ELR (cell line): ENCODE results near the gene PRCC.
"Not testable (repeated sequence)": the region's sequence is repeated elsewhere in the genome, so short reads cannot be mapped to it uniquely, and the experiment has no call there.

ENCODE experiments used
- DNase-seq: peaks from one replicate; pipeline ENCODE4 v3.0.0-alpha.2; 2015; ENCODE audit warnings: low read depth

Gene PRCC

GRCh38 chr1:156760796-156761104 is 6.6 kb upstream of the PRCC start:
- DNase-seq, result no peak

- not testable (repeated sequence) for DNase-seq
These were observed 2.2 kb upstream of the PRCC start for GRCh38 chr1:156765136-156765535.

GRCh38 chr1:156765666-156766065 is 1.7 kb upstream of the PRCC start:
- DNase-seq, result no peak

GRCh38 chr1:156766298-156767100 is 836 bp upstream of the PRCC start:
- peak; percentile 24 for DNase-seq

- peak; percentile 51 for DNase-seq
These were observed 707 bp downstream of the PRCC start for GRCh38 chr1:156767879-156768604.

- no peak for DNase-seq
These were observed 1.4 kb downstream of the PRCC start for GRCh38 chr1:156768610-156769295.

GRCh38 chr1:156772222-156772621 is 4.9 kb downstream of the PRCC start:
- no peak for DNase-seq

GRCh38 chr1:156772728-156773497 is 5.6 kb downstream of the PRCC start:
- no peak for DNase-seq

- DNase-seq, result peak; percentile 33
These were observed 6.3 kb downstream of the PRCC start for GRCh38 chr1:156773607-156774006.

- peak; percentile 54 for DNase-seq
These were observed 8.5 kb downstream of the PRCC start for GRCh38 chr1:156775799-156776198.

GRCh38 chr1:156776942-156777341 is 9.6 kb downstream of the PRCC start:
- DNase-seq, result no peak

GRCh38 chr1:156777573-156777972 is 10.2 kb downstream of the PRCC start:
- no peak for DNase-seq

- peak; percentile 63 for DNase-seq
These were observed 14.4 kb downstream of the PRCC start for GRCh38 chr1:156781585-156782186.

- no peak for DNase-seq
These were observed 18.1 kb downstream of the PRCC start for GRCh38 chr1:156785458-156785857.

- no peak for DNase-seq
These were observed 19.3 kb downstream of the PRCC start for GRCh38 chr1:156786640-156787039.

GRCh38 chr1:156788136-156788535 is 20.8 kb downstream of the PRCC start:
- DNase-seq, result no peak

- DNase-seq, result no peak
These were observed 22.4 kb downstream of the PRCC start for GRCh38 chr1:156789621-156790318.

- DNase-seq, result peak; percentile 83
These were observed 27.4 kb downstream of the PRCC start for GRCh38 chr1:156794506-156795373.

GRCh38 chr1:156795374-156795733 is 28.0 kb downstream of the PRCC start:
- DNase-seq, result no peak

GRCh38 chr1:156795787-156796186 is 28.5 kb downstream of the PRCC start:
- no peak for DNase-seq
